HEK293 (cell line): ENCODE results near the gene CARMIL3.

ENCODE experiments used
- CTCF ChIA-PET: fragments of 350-600 bp; formaldehyde crosslinking; extraction: SDS; loops from one replicate; lab custom pipeline; 2021; ENCODE audit warnings: antibody characterized with exemption; lab: Yijun Ruan, JAX
- POLR2A ChIA-PET: fragments of 300-600 bp; formaldehyde crosslinking; extraction: SDS; loops from one replicate; lab custom pipeline; 2020; ENCODE audit warnings: antibody characterized with exemption, inconsistent platforms; lab: Yijun Ruan, JAX
- H3K27ac ChIP-seq: fragments of 200-500 bp; sonication (Bioruptor generic); 2 replicates; pipeline ENCODE4 v1.5.1; 2014; ENCODE audit warnings: low read depth, low read length, control low read depth, inconsistent platforms; ENCODE audit errors: extremely low read depth
- H3K36me3 ChIP-seq, 2 experiments: fragments of 200-500 bp in 1 of 2; sonication (Bioruptor generic) in 1 of 2; 1 replicate in 1 of 2; 2 replicates in 1 of 2; pipeline ENCODE4 v1.5.1; 2014 to 2017; ENCODE audit warnings: inconsistent platforms in 2 of 2, low read length in 2 of 2; ENCODE audit not compliant: control insufficient read depth in 2 of 2, insufficient read depth in 1 of 2
- H3K4me1 ChIP-seq: fragments of 200-500 bp; sonication (Bioruptor generic); 2 replicates; pipeline ENCODE4 v1.5.1; 2014; ENCODE audit warnings: mild to moderate bottlenecking, low read length, inconsistent platforms; ENCODE audit not compliant: control insufficient read depth, insufficient read depth
- H3K4me3 ChIP-seq: 2 replicates; pipeline ENCODE4 v1.5.1; 2011; ENCODE audit warnings: low read depth, mild to moderate bottlenecking, control low read depth, low read length, moderate library complexity
- H3K9me3 ChIP-seq: fragments of 200-500 bp; sonication (Bioruptor generic); 2 replicates; pipeline ENCODE4 v1.5.1; 2014; ENCODE audit warnings: low read depth, low read length, inconsistent platforms; ENCODE audit not compliant: control insufficient read depth, insufficient read depth
- BCL11A ChIP-seq: fragments of 450-650 bp; formaldehyde crosslinking; IDR thresholded peaks from 2 replicates; pipeline ENCODE4 v1.5.1; 2016; ENCODE audit warnings: low read depth, missing biosample characterization, missing genetic modification characterization
- KLF7 ChIP-seq: fragments of 450-650 bp; formaldehyde crosslinking; IDR thresholded peaks from 2 replicates; pipeline ENCODE4 v1.5.1; 2016; ENCODE audit warnings: missing biosample characterization, missing genetic modification characterization, borderline replicate concordance
- RBAK ChIP-seq: fragments of 450-650 bp; formaldehyde crosslinking; IDR thresholded peaks from 2 replicates; pipeline ENCODE4 v1.5.1; 2016; ENCODE audit warnings: missing biosample characterization, missing genetic modification characterization
- REPIN1 ChIP-seq: fragments of 450-650 bp; formaldehyde crosslinking; IDR thresholded peaks from 2 replicates; pipeline ENCODE4 v1.5.1; 2017; ENCODE audit warnings: missing biosample characterization, missing genetic modification characterization, low read depth
- ZNF19 ChIP-seq: fragments of 450-650 bp; formaldehyde crosslinking; IDR thresholded peaks from 2 replicates; pipeline ENCODE4; 2016; ENCODE audit warnings: missing biosample characterization, missing genetic modification characterization, low read depth
- ZNF335 ChIP-seq: fragments of 450-650 bp; formaldehyde crosslinking; conservative IDR thresholded peaks from 2 replicates; pipeline ENCODE4 v1.5.1; 2016; ENCODE audit warnings: missing biosample characterization, missing genetic modification characterization
- ZNF501 ChIP-seq: fragments of 450-650 bp; formaldehyde crosslinking; IDR thresholded peaks from 2 replicates; pipeline ENCODE4 v1.5.1; 2016; ENCODE audit warnings: missing biosample characterization, missing genetic modification characterization
- ZNF629 ChIP-seq: fragments of 450-650 bp; formaldehyde crosslinking; IDR thresholded peaks from 2 replicates; pipeline ENCODE4 v1.5.1; 2017; ENCODE audit warnings: missing biosample characterization, missing genetic modification characterization
- ZNF664 ChIP-seq: fragments of 450-650 bp; formaldehyde crosslinking; IDR thresholded peaks from 2 replicates; pipeline ENCODE4 v1.5.1; 2016; ENCODE audit warnings: missing biosample characterization, missing genetic modification characterization
- ZNF670 ChIP-seq: fragments of 450-650 bp; formaldehyde crosslinking; IDR thresholded peaks from 2 replicates; pipeline ENCODE4 v1.5.1; 2016; ENCODE audit warnings: missing biosample characterization, missing genetic modification characterization, low read depth
- TF ChIP-seq, protein P1 (sequence below): fragments of 450-650 bp; formaldehyde crosslinking; IDR thresholded peaks from 2 replicates; pipeline ENCODE4 v1.5.1; 2016; ENCODE audit warnings: missing biosample characterization, missing genetic modification characterization
- TF ChIP-seq, protein P2 (sequence below): fragments of 450-650 bp; formaldehyde crosslinking; IDR thresholded peaks from 2 replicates; pipeline ENCODE4 v1.5.1; 2016; ENCODE audit warnings: missing biosample characterization, missing genetic modification characterization
- TF ChIP-seq, protein P3 (sequence below): fragments of 450-650 bp; formaldehyde crosslinking; IDR thresholded peaks from 2 replicates; pipeline ENCODE4 v1.5.1; 2016; ENCODE audit warnings: missing biosample characterization, missing genetic modification characterization, borderline replicate concordance
- TF ChIP-seq, protein P4 (sequence below): sonication (generic); formaldehyde crosslinking; IDR thresholded peaks from 2 replicates; pipeline ENCODE4 v1.8.1; 2022; ENCODE audit warnings: mild to moderate bottlenecking, moderate library complexity, missing genetic modification reagents
- TF ChIP-seq, protein P5 (sequence below): fragments of 450-650 bp; formaldehyde crosslinking; IDR thresholded peaks from 2 replicates; pipeline ENCODE4 v1.5.1; 2016; ENCODE audit warnings: missing biosample characterization, missing genetic modification characterization, low read depth
- TF ChIP-seq, protein P6 (sequence below): fragments of 450-650 bp; formaldehyde crosslinking; IDR thresholded peaks from 2 replicates; pipeline ENCODE4 v1.5.1; 2016; ENCODE audit warnings: missing biosample characterization, missing genetic modification characterization, low read depth

CARMIL3 gene

DNA sequence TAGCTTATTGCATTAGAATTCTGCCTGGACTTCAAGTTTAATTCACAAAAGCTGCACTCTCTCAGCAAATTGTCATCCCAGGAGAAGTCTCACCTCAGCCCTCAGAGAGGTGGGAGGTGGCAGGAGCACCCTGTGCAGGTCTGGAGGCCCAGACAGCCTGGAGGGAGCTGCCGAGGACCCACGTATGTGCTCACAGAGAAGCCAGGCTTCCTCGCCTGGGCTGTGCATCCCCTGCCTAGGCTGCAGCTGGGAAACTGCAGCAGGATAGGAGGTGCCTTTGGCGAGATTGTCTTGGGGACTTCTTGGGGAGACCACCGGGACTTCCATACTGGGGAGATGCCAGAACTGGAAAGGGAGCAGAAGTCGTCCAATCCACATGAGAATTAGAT is 28.3 kb downstream of the CARMIL3 start (continued):
- TF ChIP-seq, protein P1, sequence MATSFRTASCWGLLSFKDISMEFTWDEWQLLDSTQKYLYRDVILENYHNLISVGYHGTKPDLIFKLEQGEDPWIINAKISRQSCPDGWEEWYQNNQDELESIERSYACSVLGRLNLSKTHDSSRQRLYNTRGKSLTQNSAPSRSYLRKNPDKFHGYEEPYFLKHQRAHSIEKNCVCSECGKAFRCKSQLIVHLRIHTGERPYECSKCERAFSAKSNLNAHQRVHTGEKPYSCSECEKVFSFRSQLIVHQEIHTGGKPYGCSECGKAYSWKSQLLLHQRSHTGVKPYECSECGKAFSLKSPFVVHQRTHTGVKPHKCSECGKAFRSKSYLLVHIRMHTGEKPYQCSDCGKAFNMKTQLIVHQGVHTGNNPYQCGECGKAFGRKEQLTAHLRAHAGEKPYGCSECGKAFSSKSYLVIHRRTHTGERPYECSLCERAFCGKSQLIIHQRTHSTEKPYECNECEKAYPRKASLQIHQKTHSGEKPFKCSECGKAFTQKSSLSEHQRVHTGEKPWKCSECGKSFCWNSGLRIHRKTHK (tag by site-specific recombination) = no peak
- TF ChIP-seq RBAK (tag by site-specific recombination) (no peak), ZNF664 (tag by site-specific recombination) (no peak), ZNF670 (tag by site-specific recombination) (no peak), KLF7 (tag by site-specific recombination) (no peak), BCL11A (no peak), ZNF335 (no peak), ZNF19 (no peak)
- TF ChIP-seq, protein P2, sequence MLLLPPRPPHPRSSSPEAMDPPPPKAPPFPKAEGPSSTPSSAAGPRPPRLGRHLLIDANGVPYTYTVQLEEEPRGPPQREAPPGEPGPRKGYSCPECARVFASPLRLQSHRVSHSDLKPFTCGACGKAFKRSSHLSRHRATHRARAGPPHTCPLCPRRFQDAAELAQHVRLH (tag by site-specific recombination) = no peak
- TF ChIP-seq, protein P3, sequence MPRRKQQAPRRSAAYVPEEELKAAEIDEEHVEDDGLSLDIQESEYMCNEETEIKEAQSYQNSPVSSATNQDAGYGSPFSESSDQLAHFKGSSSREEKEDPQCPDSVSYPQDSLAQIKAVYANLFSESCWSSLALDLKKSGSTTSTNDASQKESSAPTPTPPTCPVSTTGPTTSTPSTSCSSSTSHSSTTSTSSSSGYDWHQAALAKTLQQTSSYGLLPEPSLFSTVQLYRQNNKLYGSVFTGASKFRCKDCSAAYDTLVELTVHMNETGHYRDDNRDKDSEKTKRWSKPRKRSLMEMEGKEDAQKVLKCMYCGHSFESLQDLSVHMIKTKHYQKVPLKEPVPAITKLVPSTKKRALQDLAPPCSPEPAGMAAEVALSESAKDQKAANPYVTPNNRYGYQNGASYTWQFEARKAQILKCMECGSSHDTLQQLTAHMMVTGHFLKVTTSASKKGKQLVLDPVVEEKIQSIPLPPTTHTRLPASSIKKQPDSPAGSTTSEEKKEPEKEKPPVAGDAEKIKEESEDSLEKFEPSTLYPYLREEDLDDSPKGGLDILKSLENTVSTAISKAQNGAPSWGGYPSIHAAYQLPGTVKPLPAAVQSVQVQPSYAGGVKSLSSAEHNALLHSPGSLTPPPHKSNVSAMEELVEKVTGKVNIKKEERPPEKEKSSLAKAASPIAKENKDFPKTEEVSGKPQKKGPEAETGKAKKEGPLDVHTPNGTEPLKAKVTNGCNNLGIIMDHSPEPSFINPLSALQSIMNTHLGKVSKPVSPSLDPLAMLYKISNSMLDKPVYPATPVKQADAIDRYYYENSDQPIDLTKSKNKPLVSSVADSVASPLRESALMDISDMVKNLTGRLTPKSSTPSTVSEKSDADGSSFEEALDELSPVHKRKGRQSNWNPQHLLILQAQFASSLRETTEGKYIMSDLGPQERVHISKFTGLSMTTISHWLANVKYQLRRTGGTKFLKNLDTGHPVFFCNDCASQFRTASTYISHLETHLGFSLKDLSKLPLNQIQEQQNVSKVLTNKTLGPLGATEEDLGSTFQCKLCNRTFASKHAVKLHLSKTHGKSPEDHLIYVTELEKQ (tag by site-specific recombination) = no peak
- TF ChIP-seq, protein P4, sequence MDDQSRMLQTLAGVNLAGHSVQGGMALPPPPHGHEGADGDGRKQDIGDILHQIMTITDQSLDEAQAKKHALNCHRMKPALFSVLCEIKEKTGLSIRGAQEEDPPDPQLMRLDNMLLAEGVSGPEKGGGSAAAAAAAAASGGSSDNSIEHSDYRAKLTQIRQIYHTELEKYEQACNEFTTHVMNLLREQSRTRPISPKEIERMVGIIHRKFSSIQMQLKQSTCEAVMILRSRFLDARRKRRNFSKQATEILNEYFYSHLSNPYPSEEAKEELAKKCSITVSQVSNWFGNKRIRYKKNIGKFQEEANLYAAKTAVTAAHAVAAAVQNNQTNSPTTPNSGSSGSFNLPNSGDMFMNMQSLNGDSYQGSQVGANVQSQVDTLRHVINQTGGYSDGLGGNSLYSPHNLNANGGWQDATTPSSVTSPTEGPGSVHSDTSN = no peak
- TF ChIP-seq, all 188 proteins: peak for 0

DNA sequence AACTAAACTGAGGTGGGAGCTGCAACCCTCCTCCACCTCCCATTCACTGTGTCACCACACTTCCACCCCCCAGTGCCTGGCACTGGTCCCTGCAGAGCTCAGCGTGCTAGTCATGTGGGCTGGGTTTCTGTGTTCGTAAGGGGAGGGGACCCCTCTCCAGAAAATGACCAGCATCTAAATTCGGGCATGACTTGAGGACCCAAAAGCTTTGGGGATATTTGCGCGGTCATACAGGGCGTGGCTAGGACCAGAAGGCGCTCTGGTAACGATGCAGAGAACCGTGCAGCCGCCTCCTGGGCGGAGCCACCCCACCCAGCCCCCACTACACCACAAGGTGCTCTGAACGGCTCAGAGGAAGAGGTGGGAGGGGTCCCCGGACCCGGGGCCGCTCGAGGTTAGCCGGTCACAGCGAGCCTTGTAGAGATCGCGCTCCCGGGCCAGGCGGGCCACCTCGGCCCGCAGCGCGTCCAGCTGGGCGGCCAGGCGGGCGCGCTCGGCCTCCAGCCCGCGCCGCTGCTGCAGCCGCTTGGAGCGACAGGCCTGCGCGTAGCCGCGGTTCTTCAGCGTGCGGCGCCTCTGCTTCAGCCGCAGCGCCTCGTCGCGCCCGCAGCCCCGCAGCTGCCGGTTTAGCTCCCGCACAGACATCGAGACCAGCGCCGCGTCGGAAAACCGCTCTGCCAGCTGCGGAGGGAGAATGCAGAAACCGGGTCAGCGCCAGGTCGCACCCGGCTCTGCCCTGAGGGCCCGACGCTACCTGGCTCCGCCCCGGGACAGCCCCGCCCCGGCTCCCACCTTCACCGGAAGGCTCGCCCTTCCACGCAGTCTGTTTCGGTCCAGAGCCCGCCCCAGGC is 29.3 kb downstream of the CARMIL3 start:
- H3K36me3 ChIP-seq = no peaks in the 10 kb centered on the region
- H3K9me3 ChIP-seq = no peaks in the 10 kb centered on the region
- H3K4me3 ChIP-seq = peak overlapping the region; percentile 58
- peak overlapping the region; percentile 47; the same call in 1 of the 2 replicates for H3K27ac ChIP-seq
- peaks cover 10% of the 10 kb centered on the region for H3K4me1 ChIP-seq
- ChIA-PET CTCF (interaction anchor here (0.6 to 6.0 kb wide), 9 partner anchors 11 to 79 kb away, joined by 3 to 77 read pairs (median 3); partner anchors contain the start of genes IRF9 and PCK2), POLR2A (interaction anchor here (0.8 to 3.7 kb wide), 12 partner anchors 8 to 80 kb away, joined by 3 to 27 read pairs (median 4); partner anchors contain the start of genes DCAF11, EMC9, IRF9 and NRL)
- TF ChIP-seq REPIN1 (tag by site-specific recombination) = no peak
- TF ChIP-seq ZNF501 (tag by site-specific recombination) = no peak
- TF ChIP-seq, protein P5, sequence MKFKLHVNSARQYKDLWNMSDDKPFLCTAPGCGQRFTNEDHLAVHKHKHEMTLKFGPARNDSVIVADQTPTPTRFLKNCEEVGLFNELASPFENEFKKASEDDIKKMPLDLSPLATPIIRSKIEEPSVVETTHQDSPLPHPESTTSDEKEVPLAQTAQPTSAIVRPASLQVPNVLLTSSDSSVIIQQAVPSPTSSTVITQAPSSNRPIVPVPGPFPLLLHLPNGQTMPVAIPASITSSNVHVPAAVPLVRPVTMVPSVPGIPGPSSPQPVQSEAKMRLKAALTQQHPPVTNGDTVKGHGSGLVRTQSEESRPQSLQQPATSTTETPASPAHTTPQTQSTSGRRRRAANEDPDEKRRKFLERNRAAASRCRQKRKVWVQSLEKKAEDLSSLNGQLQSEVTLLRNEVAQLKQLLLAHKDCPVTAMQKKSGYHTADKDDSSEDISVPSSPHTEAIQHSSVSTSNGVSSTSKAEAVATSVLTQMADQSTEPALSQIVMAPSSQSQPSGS = no peak
- TF ChIP-seq, protein P6, sequence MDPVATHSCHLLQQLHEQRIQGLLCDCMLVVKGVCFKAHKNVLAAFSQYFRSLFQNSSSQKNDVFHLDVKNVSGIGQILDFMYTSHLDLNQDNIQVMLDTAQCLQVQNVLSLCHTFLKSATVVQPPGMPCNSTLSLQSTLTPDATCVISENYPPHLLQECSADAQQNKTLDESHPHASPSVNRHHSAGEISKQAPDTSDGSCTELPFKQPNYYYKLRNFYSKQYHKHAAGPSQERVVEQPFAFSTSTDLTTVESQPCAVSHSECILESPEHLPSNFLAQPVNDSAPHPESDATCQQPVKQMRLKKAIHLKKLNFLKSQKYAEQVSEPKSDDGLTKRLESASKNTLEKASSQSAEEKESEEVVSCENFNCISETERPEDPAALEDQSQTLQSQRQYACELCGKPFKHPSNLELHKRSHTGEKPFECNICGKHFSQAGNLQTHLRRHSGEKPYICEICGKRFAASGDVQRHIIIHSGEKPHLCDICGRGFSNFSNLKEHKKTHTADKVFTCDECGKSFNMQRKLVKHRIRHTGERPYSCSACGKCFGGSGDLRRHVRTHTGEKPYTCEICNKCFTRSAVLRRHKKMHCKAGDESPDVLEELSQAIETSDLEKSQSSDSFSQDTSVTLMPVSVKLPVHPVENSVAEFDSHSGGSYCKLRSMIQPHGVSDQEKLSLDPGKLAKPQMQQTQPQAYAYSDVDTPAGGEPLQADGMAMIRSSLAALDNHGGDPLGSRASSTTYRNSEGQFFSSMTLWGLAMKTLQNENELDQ (tag by site-specific recombination) = no peak
- 0 out of 2 replicates have a peak, but pooled peaks have one; percentile 15 for TF ChIP-seq ZNF629 (tag by site-specific recombination)
- TF ChIP-seq, protein P4 = no peak
